Dendritic cell treated with granulocyte-macrophage colony-stimulating factor and Interleukin-4, amounts not matched to agents 40 ng/mL and 50 ng/mL, for 4 days (primary cell): Measurements from ENCODE around the gene SETBP1.

Experiments
- H3K27ac Mint-ChIP-seq: one replicate; pipeline ENCODE4 v1.8.0; 2022; ENCODE audit warnings: mild to moderate bottlenecking, mixed read lengths
- H3K27me3 Mint-ChIP-seq: one replicate; pipeline ENCODE4 v1.8.0; 2022; ENCODE audit warnings: mild to moderate bottlenecking, mixed read lengths
- H3K36me3 Mint-ChIP-seq: one replicate; pipeline ENCODE4 v1.8.0; 2022; ENCODE audit warnings: low read depth, mixed read lengths
- H3K4me1 Mint-ChIP-seq: one replicate; pipeline ENCODE4 v1.8.0; 2022; ENCODE audit warnings: low read depth, mixed read lengths
- H3K4me3 Mint-ChIP-seq: one replicate; pipeline ENCODE4 v1.8.0; 2022; ENCODE audit warnings: mild to moderate bottlenecking, moderate library complexity, mixed read lengths
- H3K9me3 Mint-ChIP-seq: one replicate; pipeline ENCODE4 v1.8.0; 2022; ENCODE audit warnings: mixed read lengths
- intact Hi-C: fragments of 100-400 bp; cut with micrococcal nuclease; formaldehyde crosslinking; loops from one replicate; pipeline ENCODE4 v1.15.0; 2022

Gene SETBP1

GRCh38 chr18:44659771-44660170 lies 20.9 kb upstream of the SETBP1 start:
- Mint-ChIP-seq H3K4me1 (no peaks in the 10 kb centered on the region), H3K4me3 (no peak overlapping the region), H3K27ac (no peak overlapping the region), H3K27me3 (peaks cover 4% of the 10 kb centered on the region), H3K36me3 (no peaks in the 10 kb centered on the region), H3K9me3 (no peaks in the 10 kb centered on the region)
- intact Hi-C loops: no loop called here

DNA sequence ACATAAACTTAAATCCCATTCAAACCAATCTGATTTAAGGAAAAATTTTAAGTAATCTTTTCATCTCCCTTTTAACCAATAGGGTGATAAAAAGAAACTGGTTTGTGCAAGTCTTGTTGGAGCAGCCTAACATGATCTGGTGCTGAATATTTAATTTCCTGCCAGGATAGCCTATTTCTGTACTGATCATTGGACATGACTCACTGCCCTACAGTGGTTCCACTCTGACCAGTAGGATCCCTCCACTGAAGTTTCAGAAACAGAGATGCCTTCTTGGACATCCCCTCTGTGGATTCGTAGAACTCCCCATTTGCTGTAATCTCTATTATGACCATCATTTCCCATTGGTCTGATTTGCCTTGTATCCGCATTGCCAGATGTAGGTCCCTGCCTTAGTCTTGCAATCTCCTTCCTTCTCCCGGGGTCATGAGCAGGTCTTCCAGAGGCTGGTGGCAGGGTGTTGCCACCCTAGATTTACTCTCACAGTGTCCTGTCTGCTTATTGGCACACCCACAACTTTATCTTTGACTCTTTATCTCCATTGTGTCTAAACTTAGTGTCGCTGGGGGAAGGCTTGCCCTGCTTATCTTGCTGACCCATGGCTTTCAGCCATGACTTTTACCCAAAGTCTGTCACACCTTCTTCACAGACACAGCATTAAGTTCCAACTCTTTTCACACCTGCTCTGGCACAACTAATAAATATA lies 12.3 kb upstream of the SETBP1 start:
- no peak overlapping the region for H3K4me3 Mint-ChIP-seq
- H3K9me3 Mint-ChIP-seq: peaks cover 14% of the 10 kb centered on the region
- intact Hi-C loops: no loop called here
- H3K27ac Mint-ChIP-seq: no peak overlapping the region
- peaks cover 15% of the 10 kb centered on the region for H3K27me3 Mint-ChIP-seq
- H3K4me1 Mint-ChIP-seq: no peaks in the 10 kb centered on the region
- no peaks in the 10 kb centered on the region for H3K36me3 Mint-ChIP-seq

DNA sequence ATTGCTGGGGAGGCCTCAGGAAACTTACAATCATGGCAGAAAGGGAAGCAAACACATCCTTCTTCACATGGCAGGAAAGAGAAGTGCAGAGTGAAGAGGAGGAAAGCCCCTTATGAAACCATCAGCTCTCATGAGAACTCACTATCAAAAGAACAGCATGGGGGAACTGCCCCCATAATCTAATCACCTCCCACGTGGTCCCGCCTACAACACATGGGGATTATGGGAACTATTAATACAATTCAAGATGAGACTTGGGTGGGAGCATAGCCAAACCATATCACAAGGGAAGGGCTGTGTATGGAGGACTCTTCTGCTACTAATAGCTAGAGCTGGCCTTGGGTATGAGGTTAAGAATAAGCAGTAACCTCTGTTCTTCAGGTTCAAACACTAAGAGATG lies 8.8 kb upstream of the SETBP1 start:
- Mint-ChIP-seq H3K4me1 (no peaks in the 10 kb centered on the region), H3K27me3 (peaks cover 25% of the 10 kb centered on the region), H3K36me3 (no peaks in the 10 kb centered on the region), H3K9me3 (peaks cover 14% of the 10 kb centered on the region), H3K27ac (no peak overlapping the region), H3K4me3 (no peak overlapping the region)
- intact Hi-C loops: no loop called here

DNA sequence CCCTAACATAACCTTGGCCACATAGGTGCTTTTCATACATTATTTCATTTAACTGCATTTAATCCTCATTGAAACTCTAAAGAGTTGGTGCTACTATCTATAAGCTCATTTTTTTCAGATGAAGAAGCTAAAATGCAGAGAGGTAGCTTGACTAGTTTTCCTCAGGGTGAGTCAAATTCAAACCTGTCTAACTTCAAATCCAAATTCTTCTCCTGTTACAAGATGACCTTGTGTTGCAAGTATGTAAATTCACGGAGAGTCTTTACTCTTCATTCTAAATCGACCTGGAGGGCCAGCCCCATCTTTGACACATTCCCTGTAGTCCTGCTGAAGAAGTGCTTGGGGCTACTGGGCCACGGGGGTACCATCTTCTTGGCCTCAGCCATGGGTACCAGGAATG lies 8.2 kb upstream of the SETBP1 start:
- Mint-ChIP-seq H3K4me1 (no peaks in the 10 kb centered on the region), H3K36me3 (no peaks in the 10 kb centered on the region), H3K9me3 (peaks cover 14% of the 10 kb centered on the region), H3K4me3 (no peak overlapping the region), H3K27me3 (peaks cover 27% of the 10 kb centered on the region), H3K27ac (no peak overlapping the region)
- intact Hi-C loops: no loop called here

DNA sequence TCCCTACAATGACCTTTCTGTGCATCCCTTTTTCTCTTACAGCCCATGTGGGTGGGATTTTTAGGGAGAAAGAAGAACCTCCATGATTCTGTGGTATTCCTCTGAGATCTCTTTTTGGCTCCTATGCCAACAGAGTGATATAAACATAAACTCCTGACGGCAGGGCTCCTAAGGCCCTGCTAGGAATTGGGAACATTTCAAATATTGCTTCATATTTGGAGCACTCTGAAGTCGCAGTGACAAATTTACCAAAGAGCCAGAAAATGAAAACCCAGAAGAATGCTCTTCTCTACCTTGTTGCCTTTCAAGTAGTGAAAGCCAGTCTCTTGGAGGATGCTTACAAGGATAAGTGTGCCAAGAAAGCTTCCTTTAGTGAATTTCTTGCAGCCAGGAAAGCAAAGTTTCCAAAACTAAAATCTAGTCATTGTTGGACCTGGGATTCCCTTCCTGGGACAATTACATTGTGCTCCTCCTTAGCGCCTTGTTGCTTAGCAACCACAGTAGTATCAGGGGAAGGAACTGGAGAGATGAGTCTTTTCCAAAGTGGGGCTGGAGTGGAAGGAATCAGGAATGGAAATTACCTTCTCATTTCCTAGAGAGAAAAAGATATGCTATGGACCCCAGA lies 7.3 kb upstream of the SETBP1 start:
- Mint-ChIP-seq H3K36me3 (no peaks in the 10 kb centered on the region), H3K27ac (no peak overlapping the region), H3K9me3 (peaks cover 14% of the 10 kb centered on the region), H3K4me1 (no peaks in the 10 kb centered on the region), H3K4me3 (no peak overlapping the region), H3K27me3 (peaks cover 33% of the 10 kb centered on the region)
- intact Hi-C loops: no loop called here

DNA sequence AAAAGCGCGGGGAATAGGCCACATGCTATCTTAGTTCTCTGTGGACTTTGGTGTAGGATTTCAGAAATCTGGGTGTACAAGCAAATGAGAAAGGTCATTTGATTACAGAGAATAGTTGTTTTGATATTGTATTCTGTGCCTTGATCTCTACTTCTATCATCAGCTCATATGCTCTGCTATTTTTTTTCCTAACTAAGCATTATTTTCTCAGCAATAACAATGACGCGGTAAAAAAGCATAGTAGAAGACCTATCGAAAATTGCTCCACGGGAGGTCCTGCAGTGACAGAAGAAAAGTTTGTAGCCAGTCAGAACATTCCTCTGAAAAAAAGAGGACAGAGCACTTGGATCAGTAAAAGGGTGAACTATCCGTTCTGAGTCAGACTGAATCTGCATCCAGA lies 2.8 kb upstream of the SETBP1 start:
- Mint-ChIP-seq H3K36me3 (no peaks in the 10 kb centered on the region), H3K27ac (no peak overlapping the region), H3K4me1 (no peaks in the 10 kb centered on the region), H3K27me3 (peaks cover 29% of the 10 kb centered on the region), H3K4me3 (no peak overlapping the region), H3K9me3 (no peaks in the 10 kb centered on the region)
- intact Hi-C loops: loop anchor here (2.0 kb wide), 2 partner anchors 217 to 535 kb away; no protein-coding TSS in a partner anchor

DNA sequence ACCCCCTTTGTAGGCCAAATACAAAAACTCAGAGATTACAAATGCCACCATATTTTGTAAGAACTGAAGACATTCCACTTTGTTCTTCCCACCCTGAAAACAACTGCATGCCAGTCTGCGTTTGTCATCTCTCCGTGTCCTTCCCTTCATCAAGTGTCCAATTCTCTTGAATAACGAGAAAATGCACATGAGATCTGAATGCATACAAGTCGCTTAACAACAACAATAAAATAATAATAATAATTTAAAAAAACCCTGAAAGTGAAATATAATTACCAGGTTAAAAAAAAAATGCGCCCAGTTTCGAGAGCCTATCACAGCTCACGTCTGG lies 2.0 kb upstream of the SETBP1 start:
- Mint-ChIP-seq H3K27ac (peak overlapping the region; percentile 52), H3K36me3 (no peaks in the 10 kb centered on the region), H3K9me3 (no peaks in the 10 kb centered on the region), H3K27me3 (peaks cover 27% of the 10 kb centered on the region), H3K4me1 (no peaks in the 10 kb centered on the region), H3K4me3 (no peak overlapping the region)
- intact Hi-C loops: loop anchor here (2.0 kb wide), 2 partner anchors 216 to 534 kb away; no protein-coding TSS in a partner anchor

GRCh38 chr18:44679056-44679913 lies 1.4 kb upstream of the SETBP1 start:
- Mint-ChIP-seq H3K27me3 (peaks cover 23% of the 10 kb centered on the region), H3K4me3 (peak overlapping the region; percentile 76), H3K9me3 (no peaks in the 10 kb centered on the region), H3K36me3 (no peaks in the 10 kb centered on the region), H3K27ac (peak overlapping the region; percentile 52), H3K4me1 (no peaks in the 10 kb centered on the region)
- intact Hi-C loops: loop anchor here (2.0 kb wide), 2 partner anchors 216 to 534 kb away; no protein-coding TSS in a partner anchor

DNA sequence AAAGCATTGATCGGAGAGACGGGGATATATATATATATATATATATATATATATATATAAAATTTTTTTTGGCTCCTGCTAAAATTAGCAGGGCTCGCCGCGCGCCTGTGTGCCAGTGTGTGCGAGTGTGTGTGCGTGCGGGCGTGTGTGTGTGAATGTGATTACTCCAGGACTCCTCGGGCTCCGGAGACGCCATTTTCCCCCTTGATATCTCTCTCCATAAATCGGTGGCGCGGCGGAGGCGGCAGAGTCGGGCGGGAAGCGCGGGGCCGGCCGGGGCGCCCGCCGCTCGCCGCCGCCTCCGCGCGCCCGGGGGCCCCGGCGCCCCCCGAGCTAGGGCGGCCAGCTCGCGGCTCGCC lies 795 bp upstream of the SETBP1 start:
- intact Hi-C loops: loop anchor here (2.0 to 10.0 kb wide), 4 partner anchors 55 to 533 kb away; no protein-coding TSS in a partner anchor

DNA sequence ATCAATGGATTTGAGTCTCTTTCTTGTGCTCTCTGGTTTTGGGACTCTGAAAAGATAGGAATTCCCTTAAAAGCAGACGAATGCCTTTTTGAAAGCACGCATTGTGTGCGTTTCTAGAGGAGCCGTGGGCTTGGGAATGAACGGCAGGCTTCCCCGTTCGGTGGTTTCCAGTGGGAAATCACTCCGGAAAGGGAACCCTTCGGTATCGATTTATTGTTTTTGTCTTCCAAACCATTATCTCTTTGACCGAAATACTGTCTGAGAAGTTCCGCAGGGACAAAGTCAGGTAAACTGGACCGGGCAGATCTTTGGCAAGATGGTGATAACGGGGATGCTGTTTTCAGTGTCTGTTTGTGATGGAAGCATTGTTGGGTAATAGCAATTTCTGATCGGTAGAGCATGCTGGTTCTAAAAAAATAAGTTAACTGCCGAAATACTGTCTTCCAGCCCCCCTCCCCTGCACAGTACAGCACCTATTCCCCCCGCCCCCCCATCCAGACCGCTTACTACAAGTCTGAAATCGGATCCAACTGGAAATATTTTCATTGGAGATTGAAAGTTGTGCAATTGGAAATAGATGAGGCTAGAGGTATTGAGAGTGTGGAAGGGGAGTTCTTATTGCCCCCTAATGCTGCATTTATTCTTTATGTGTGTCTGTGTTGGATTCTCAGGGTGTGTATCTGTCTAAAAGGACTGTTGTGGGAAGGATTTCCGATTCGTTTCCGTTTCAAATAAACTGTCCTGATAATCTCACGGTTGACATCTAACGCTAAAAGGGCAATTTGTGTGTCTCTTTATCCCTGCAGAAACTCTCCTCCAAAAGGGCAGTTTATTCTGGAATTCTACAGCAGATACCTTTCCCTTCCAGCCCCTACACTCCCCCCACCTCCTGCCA lies 635 bp downstream of the SETBP1 start:
- Mint-ChIP-seq H3K9me3 (no peaks in the 10 kb centered on the region), H3K4me3 (peak overlapping the region; percentile 76), H3K27me3 (peaks cover 33% of the 10 kb centered on the region), H3K36me3 (no peaks in the 10 kb centered on the region), H3K4me1 (no peaks in the 10 kb centered on the region), H3K27ac (no peak overlapping the region)
- intact Hi-C loops: loop anchor here (5.0 to 10.0 kb wide), 2 partner anchors 53 to 111 kb away; no protein-coding TSS in a partner anchor

More for the DNA sequence above, 795 bp upstream of the SETBP1 start:
- no peaks in the 10 kb centered on the region for H3K9me3 Mint-ChIP-seq
- H3K27me3 Mint-ChIP-seq: peaks cover 26% of the 10 kb centered on the region
- peak overlapping the region; percentile 41 for H3K27ac Mint-ChIP-seq
- H3K4me3 Mint-ChIP-seq: peak overlapping the region; percentile 76
- H3K4me1 Mint-ChIP-seq: no peaks in the 10 kb centered on the region
- H3K36me3 Mint-ChIP-seq: no peaks in the 10 kb centered on the region

DNA sequence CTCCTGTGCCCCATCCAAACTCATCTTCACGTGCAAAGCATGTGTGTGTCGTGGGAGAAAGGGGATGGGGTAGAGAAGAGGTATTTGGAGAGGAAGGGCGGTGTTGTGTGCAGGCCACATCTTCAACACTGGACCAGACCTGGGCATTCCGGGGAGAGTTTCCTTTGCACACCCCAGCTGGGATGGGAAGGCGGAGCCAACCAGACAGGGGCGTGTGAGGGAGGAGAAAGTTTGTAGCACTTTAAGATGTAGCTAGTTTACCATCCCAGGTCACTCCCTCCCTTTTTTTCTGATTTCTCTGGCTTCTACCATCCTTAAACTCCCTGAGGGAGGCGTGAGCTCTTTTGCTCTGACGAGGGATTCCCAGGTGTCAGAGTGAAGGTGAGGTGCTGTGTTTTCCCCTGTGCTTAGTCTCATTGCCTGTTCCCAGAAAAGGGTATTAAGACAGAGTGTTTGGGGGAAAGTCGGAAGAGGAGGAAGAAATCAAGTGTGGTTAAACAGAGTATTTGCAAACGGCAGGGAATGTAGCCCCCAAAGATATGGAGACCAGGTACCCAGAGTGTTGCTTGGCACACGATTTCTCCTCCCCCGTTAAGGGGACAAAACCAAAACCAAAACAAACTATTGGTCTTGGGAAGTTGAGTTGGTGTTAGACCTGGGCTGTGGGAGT lies 1.6 kb downstream of the SETBP1 start:
- no peaks in the 10 kb centered on the region for H3K9me3 Mint-ChIP-seq
- H3K4me3 Mint-ChIP-seq: no peak overlapping the region
- intact Hi-C loops: loop anchor here (5.0 to 10.0 kb wide), 2 partner anchors 52 to 110 kb away; no protein-coding TSS in a partner anchor
- H3K27ac Mint-ChIP-seq: no peak overlapping the region
- no peaks in the 10 kb centered on the region for H3K4me1 Mint-ChIP-seq
- H3K36me3 Mint-ChIP-seq: no peaks in the 10 kb centered on the region
- H3K27me3 Mint-ChIP-seq: peaks cover 38% of the 10 kb centered on the region

DNA sequence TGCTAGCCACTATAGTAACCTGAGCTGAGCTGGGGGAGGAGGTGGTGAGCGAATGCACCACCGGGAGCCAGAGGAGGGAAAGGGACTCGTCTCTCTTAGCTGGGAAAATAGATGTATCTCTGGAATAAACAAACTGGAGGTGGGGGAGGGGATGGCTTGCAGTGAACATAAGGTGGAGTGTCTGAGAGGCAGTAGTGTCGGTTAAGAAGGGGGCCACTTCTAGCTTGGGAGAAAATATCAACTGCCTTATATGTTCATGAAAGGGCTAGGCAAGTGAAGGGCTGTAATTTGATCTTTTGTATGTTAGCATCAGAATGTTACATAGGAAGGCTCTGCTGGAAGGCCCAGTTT lies 2.2 kb downstream of the SETBP1 start:
- Mint-ChIP-seq H3K27ac (no peak overlapping the region), H3K4me1 (no peaks in the 10 kb centered on the region), H3K27me3 (peaks cover 39% of the 10 kb centered on the region)

DNA sequence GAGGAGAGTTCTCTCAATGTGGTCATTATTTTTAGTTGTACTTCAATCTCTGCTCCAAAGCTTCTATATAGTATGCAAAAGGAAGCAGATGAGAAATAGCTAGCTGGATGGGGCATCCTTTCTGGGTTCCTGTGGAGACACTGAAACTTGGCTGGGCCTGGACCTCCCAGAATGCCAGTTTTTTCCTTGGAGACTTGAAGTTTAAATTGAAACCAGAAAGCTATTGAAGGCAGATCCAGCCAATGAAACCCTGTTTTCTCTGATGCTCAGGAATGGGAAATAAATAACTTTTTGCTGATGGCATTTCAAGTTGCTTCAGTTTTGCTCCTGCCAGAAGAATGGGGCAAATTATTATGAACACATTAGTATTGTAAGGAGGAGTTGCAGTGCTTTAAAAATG lies 2.9 kb downstream of the SETBP1 start:
- Mint-ChIP-seq H3K36me3 (no peaks in the 10 kb centered on the region), H3K27ac (no peak overlapping the region), H3K27me3 (peaks cover 39% of the 10 kb centered on the region), H3K9me3 (no peaks in the 10 kb centered on the region), H3K4me3 (no peak overlapping the region), H3K4me1 (no peaks in the 10 kb centered on the region)
- intact Hi-C loops: loop anchor here (5.0 to 10.0 kb wide), 2 partner anchors 51 to 109 kb away; no protein-coding TSS in a partner anchor

More for the DNA sequence above, 2.2 kb downstream of the SETBP1 start:
- Mint-ChIP-seq H3K9me3 (no peaks in the 10 kb centered on the region), H3K4me3 (no peak overlapping the region), H3K36me3 (no peaks in the 10 kb centered on the region)
- intact Hi-C loops: loop anchor here (5.0 to 10.0 kb wide), 2 partner anchors 52 to 109 kb away; no protein-coding TSS in a partner anchor
